Natural killer cell (primary cell): ENCODE data around the gene ZNF473. TPM values are rescaled to one million over a fixed set of nuclear protein-coding genes. Genes with fewer than 3 reads are reported as not detected.
"Not testable (repeated sequence)": the region's sequence is repeated elsewhere in the genome, so short reads cannot be mapped to it uniquely, and the experiment has no call there.

Experiments used
- ATAC-seq, 3 donors: fragments of 150-1000 bp in 2 of 3; fragments of 200-7000 bp in 1 of 3; cut with Tn5 transposase; 1 replicate in 1 of 3; 2 replicates in 2 of 3; pipeline ENCODE4 v1.10.0; 2021; ENCODE audit warnings: mild to moderate bottlenecking in 2 of 3, moderate library complexity in 2 of 3
- DNase-seq, 2 donors: peaks; one replicate each; pipeline versions ENCODE4 v3.0.0 to v3.0.0-alpha.2; 2013 to 2021; ENCODE audit warnings: mixed read lengths in 1 of 2
- H3K27ac ChIP-seq: one replicate; pipeline ENCODE4 v1.5.1; 2013; ENCODE audit warnings: mild to moderate bottlenecking, low read length
- H3K27me3 ChIP-seq: one replicate; pipeline ENCODE4 v1.6.1; 2013; ENCODE audit warnings: low read length; ENCODE audit not compliant: control insufficient read depth, insufficient read depth
- H3K36me3 ChIP-seq: one replicate; pipeline ENCODE4 v1.6.1; 2013; ENCODE audit warnings: low read length; ENCODE audit not compliant: control insufficient read depth, insufficient read depth
- H3K4me1 ChIP-seq: one replicate; pipeline ENCODE4 v1.6.1; 2013; ENCODE audit warnings: low read length; ENCODE audit not compliant: control insufficient read depth, insufficient read depth
- H3K4me3 ChIP-seq: one replicate; pipeline ENCODE4 v1.5.1; 2013; ENCODE audit warnings: low read length
- H3K9me3 ChIP-seq: one replicate; pipeline ENCODE4 v1.6.1; 2013; ENCODE audit warnings: low read length; ENCODE audit not compliant: control insufficient read depth, insufficient read depth
- H3K27ac Mint-ChIP-seq, 2 donors: one replicate each; pipeline ENCODE4 v1.8.0; 2022; ENCODE audit warnings: mild to moderate bottlenecking in 2 of 2, mixed read lengths in 2 of 2, moderate library complexity in 1 of 2
- H3K27me3 Mint-ChIP-seq, 2 donors: one replicate each; pipeline ENCODE4 v1.8.0; 2022; ENCODE audit warnings: low read depth in 2 of 2, mixed read lengths in 2 of 2
- H3K36me3 Mint-ChIP-seq: one replicate; pipeline ENCODE4 v1.8.0; 2022; ENCODE audit warnings: mixed read lengths
- H3K4me1 Mint-ChIP-seq, 2 donors: one replicate each; pipeline ENCODE4 v1.8.0; 2022; ENCODE audit warnings: mixed read lengths in 2 of 2
- H3K4me3 Mint-ChIP-seq: one replicate; pipeline ENCODE4 v1.8.0; 2022; ENCODE audit warnings: mild to moderate bottlenecking, moderate library complexity, mixed read lengths
- H3K9me3 Mint-ChIP-seq, 2 donors: one replicate each; pipeline ENCODE4 v1.8.0; 2022; ENCODE audit warnings: mixed read lengths in 2 of 2
- WGBS: methylation state at CpG from one replicate; pipeline ENCODE4 v1.1.7; 2013; ENCODE audit warnings: missing lambda C conversion rate; ENCODE audit not compliant: insufficient coverage; 5-methylcytosine and 5-hydroxymethylcytosine counted together
- intact Hi-C: fragments of 100-400 bp; cut with micrococcal nuclease; formaldehyde crosslinking; loops from one replicate; pipeline ENCODE4 v1.14.2; 2022
- total RNA-seq, 4 donors: library from RNA; stranded (reverse); fragments of 120-200 nt in 1 of 4; gene quantifications; one replicate each; pipeline versions ENCODE4 v1.2.3 to v1.2.4, GENCODE V29; 2013 to 2022
- TF ChIP-seq, protein P1 (sequence below): fragments of 200-600 bp; IDR thresholded peaks from one replicate; pipeline ENCODE4 v1.8.0; 2022; ENCODE audit warnings: antibody characterized with exemption

ZNF473 gene
- total RNA-seq, 3 donors from 2014 or later (not counting 1 experiment from before 2014, with no cell fraction given), result 7.9 to 16.2 (median 12.9) TPM

- H3K27me3 ChIP-seq, result no peaks in the 10 kb centered on the region
- TF ChIP-seq, protein P1, sequence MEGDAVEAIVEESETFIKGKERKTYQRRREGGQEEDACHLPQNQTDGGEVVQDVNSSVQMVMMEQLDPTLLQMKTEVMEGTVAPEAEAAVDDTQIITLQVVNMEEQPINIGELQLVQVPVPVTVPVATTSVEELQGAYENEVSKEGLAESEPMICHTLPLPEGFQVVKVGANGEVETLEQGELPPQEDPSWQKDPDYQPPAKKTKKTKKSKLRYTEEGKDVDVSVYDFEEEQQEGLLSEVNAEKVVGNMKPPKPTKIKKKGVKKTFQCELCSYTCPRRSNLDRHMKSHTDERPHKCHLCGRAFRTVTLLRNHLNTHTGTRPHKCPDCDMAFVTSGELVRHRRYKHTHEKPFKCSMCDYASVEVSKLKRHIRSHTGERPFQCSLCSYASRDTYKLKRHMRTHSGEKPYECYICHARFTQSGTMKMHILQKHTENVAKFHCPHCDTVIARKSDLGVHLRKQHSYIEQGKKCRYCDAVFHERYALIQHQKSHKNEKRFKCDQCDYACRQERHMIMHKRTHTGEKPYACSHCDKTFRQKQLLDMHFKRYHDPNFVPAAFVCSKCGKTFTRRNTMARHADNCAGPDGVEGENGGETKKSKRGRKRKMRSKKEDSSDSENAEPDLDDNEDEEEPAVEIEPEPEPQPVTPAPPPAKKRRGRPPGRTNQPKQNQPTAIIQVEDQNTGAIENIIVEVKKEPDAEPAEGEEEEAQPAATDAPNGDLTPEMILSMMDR, result peak; percentile 56
- H3K27me3 Mint-ChIP-seq, result no peaks in the 10 kb centered on the region
- no peak for ATAC-seq
- no peak overlapping the region for H3K4me3 Mint-ChIP-seq
- peaks cover 14 to 17% of the 10 kb centered on the region in 2 donors for H3K4me1 Mint-ChIP-seq
- peaks cover 29% of the 10 kb centered on the region for H3K9me3 ChIP-seq
- peaks cover 41% of the 10 kb centered on the region for H3K36me3 Mint-ChIP-seq
- H3K4me3 ChIP-seq, result no peak overlapping the region
- no peak overlapping the region for H3K27ac ChIP-seq
- H3K36me3 ChIP-seq, result peaks cover 43% of the 10 kb centered on the region
- peaks cover 16% of the 10 kb centered on the region for H3K4me1 ChIP-seq
- intact Hi-C loops, result no loop called here
- no peak overlapping the region for H3K27ac Mint-ChIP-seq
- peak; percentile 33 to 81 for DNase-seq
- peaks cover 3 to 10% of the 10 kb centered on the region in 2 donors for H3K9me3 Mint-ChIP-seq
- WGBS, result 93% methylated on average over 13 of the region's 14 CpGs
Observed at GRCh38 chr19:50046649-50047503, 21.1 kb downstream of the ZNF473 start.

- peaks cover 33% of the 10 kb centered on the region for H3K36me3 Mint-ChIP-seq
- no peak overlapping the region for H3K27ac Mint-ChIP-seq
- no peak for ATAC-seq
Observed at GRCh38 chr19:50047671-50048070, 21.9 kb downstream of the ZNF473 start.

DNA sequence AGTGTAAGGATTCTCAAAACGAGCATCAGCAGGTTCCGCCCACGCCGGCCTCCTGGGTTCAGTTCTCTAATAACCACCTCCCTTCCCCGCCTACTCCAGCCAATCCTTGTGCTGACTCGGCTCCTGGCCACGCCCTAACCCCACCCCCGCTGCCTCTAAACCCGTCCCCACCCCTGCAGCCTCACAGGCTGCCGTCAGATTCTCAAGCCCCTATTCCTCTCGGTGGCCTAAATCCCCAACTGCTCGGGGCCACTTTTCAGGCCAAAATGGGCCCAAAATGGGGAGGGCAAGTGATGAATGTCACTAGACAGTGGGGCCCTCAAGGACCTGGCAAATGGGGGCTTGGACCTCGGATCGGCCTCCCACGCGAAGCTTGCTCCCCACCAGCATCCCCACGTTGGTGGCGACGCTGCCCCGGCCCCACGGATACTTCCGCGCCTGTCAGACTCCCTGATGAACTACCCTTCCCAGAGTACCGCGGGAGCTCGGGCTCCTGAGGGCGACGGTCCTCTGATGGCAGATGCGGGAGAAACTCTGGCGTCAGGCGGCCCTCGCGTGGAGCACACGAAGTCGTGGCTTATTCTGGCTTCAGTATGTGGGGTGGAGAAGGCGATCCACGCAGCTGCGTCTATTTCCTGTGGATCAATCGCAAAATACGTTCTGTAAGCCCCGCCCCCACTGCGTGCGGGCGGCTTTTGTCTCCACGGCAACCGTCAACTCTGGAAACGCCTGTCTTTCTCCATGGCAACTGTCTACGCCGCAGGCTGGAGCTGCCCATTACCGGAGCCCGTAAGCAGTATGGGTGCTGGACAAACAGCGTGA, 24.8 kb downstream of the ZNF473 start:
- peaks cover 14% of the 10 kb centered on the region in 2 donors for H3K4me1 Mint-ChIP-seq
- TF ChIP-seq, protein P1, result no peak

More at GRCh38 chr19:50047671-50048070, 21.9 kb downstream of the ZNF473 start:
- Histone ChIP-seq H3K9me3 (peaks cover 29% of the 10 kb centered on the region), H3K27me3 (no peaks in the 10 kb centered on the region), H3K4me3 (no peak overlapping the region), H3K27ac (no peak overlapping the region), H3K4me1 (peaks cover 16% of the 10 kb centered on the region), H3K36me3 (peaks cover 35% of the 10 kb centered on the region)
- WGBS, result 99% methylated on average over 4 of the region's 4 CpGs
- intact Hi-C loops, result no loop called here
- Mint-ChIP-seq H3K9me3 (peaks cover 3 to 10% of the 10 kb centered on the region in 2 donors), H3K4me3 (no peak overlapping the region), H3K27me3 (no peaks in the 10 kb centered on the region), H3K4me1 (peaks cover 14% of the 10 kb centered on the region in 2 donors)
- TF ChIP-seq, protein P1, result no peak
- DNase-seq, result no peak

DNA sequence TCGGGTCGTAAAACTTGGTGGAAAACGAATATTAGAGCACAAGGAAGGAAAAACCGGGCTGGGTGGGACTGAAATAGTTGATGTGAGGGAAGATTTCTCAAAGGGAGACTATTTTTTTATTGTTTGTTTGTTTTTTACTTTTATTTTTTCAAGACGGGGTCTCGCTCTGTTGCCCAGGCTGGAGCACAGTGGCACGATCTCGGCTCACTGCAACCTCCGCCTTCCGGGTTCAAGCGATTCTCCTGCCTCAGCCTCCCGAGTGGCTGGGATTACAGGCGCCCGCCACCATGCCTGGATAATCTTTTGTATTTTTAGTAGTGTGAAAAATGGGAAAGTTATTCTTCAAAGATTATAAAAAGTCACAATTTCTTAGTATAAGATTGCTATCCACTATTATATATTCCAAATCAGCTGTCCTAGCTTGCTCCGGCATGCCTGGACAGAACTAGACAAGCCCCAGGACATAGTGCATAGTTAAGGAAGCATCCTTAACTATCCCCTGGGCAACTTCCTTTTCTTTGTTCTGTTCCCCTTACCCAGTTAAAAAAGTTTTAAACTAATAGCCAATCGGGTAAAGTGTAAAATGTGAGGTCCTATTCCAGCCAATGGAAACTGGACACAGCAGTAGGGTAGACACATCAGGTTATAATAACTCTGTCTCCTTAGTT, 25.6 kb downstream of the ZNF473 start:
- H3K9me3 ChIP-seq, H3K27ac ChIP-seq, H3K36me3 Mint-ChIP-seq, H3K27me3 ChIP-seq, DNase-seq, intact Hi-C loops, ATAC-seq, H3K9me3 Mint-ChIP-seq, H3K36me3 ChIP-seq, H3K27me3 Mint-ChIP-seq: not testable (repeated sequence)
- Mint-ChIP-seq H3K4me3 (peak overlapping the region; percentile 91), H3K27ac (peak overlapping the region; percentile 78 to 90), H3K4me1 (peaks cover 14% of the 10 kb centered on the region in 2 donors)
- peaks cover 16% of the 10 kb centered on the region for H3K4me1 ChIP-seq
- WGBS, result 51% methylated on average over 15 of the region's 16 CpGs
- H3K4me3 ChIP-seq, result peak overlapping the region; percentile 58

More for the DNA sequence above, 24.8 kb downstream of the ZNF473 start:
- peaks cover 9% of the 10 kb centered on the region for H3K36me3 ChIP-seq
- H3K27ac ChIP-seq, result peak overlapping the region; percentile 54
- H3K27me3 ChIP-seq, result no peaks in the 10 kb centered on the region
- H3K9me3 Mint-ChIP-seq, result peaks cover 0 to 3% of the 10 kb centered on the region in 2 donors
- DNase-seq, result peak; percentile 64 to 92
- peaks cover 16% of the 10 kb centered on the region for H3K4me1 ChIP-seq
- H3K4me3 ChIP-seq, result peak overlapping the region; percentile 58
- WGBS, result 2% methylated on average over 52 of the region's 52 CpGs
- intact Hi-C loops, result no loop called here
- peak overlapping the region; percentile 78 to 90 for H3K27ac Mint-ChIP-seq
- peaks cover 13% of the 10 kb centered on the region for H3K9me3 ChIP-seq
- H3K27me3 Mint-ChIP-seq, result no peaks in the 10 kb centered on the region
- peak overlapping the region; percentile 91 for H3K4me3 Mint-ChIP-seq
- peaks cover 6% of the 10 kb centered on the region for H3K36me3 Mint-ChIP-seq
- peak; percentile 82 to 91 (median 84) for ATAC-seq
